Endothelial cell of umbilical vein (primary cell): Measurements from ENCODE around the gene INPP5E. TPM values are rescaled to one million over a fixed set of nuclear protein-coding genes. Genes with fewer than 3 reads are reported as not detected.

Experiments used
- BruUV-seq: library from RNA; stranded (reverse); fragments of 400-500 nt; replicated peaks from 2 replicates; lab custom pipeline; 2021; lab: Mats Ljungman, UMichigan
- CTCF ChIA-PET: fragments of 300-600, 350-600 bp; sonication (Branson Sonifier 250); formaldehyde crosslinking; loops from one replicate; lab custom pipeline; 2021; ENCODE audit warnings: antibody characterized with exemption, inconsistent platforms; lab: Charles Lee
- POLR2A ChIA-PET: fragments of 300-600, 350-600 bp; sonication (Branson Sonifier 250); formaldehyde crosslinking; loops from one replicate; lab custom pipeline; 2021; ENCODE audit warnings: antibody characterized with exemption, inconsistent platforms; lab: Charles Lee
- DNase-seq: peaks from one replicate; pipeline ENCODE4 v3.0.0-alpha.2; 2011; ENCODE audit warnings: low read depth, low spot score
- FAIRE-seq: peaks from 2 replicates; lab custom pipeline; 2011; peaks lifted over from hg19 to GRCh38; lab: Jason Lieb, UNC
- H2AFZ ChIP-seq: 2 replicates; pipeline ENCODE4 v1.6.0; 2012; ENCODE audit warnings: low read depth, low read length, control low read depth, inconsistent platforms
- H3K27ac ChIP-seq: 2 replicates; pipeline ENCODE4 v1.5.1; 2011; ENCODE audit warnings: low read depth, mild to moderate bottlenecking, control low read depth, low read length, moderate library complexity; ENCODE audit not compliant: insufficient read depth
- H3K27me3 ChIP-seq, 2 experiments: 2 replicates each; pipeline versions ENCODE4 v1.6.0 to v1.6.1; 2011; ENCODE audit warnings: low read length in 2 of 2, mixed read lengths in 1 of 2; ENCODE audit not compliant: control insufficient read depth in 2 of 2, insufficient read depth in 2 of 2
- H3K36me3 ChIP-seq, 2 experiments: 2 replicates in 1 of 2; 3 replicates in 1 of 2; pipeline ENCODE4 v1.5.1; 2011; ENCODE audit warnings: low read length in 2 of 2, mild to moderate bottlenecking in 1 of 2, moderate library complexity in 1 of 2; ENCODE audit not compliant: control insufficient read depth in 2 of 2, insufficient read depth in 2 of 2; ENCODE audit errors: extremely low read depth in 1 of 2
- H3K4me1 ChIP-seq: 3 replicates; pipeline ENCODE4 v1.5.1; 2011; ENCODE audit warnings: mild to moderate bottlenecking, low read length; ENCODE audit not compliant: control insufficient read depth, insufficient read depth; ENCODE audit errors: extremely low read depth
- H3K4me2 ChIP-seq: 2 replicates; pipeline ENCODE4 v1.6.1; 2011; ENCODE audit warnings: low read length, control low read depth, mixed read lengths; ENCODE audit not compliant: insufficient read depth
- H3K4me3 ChIP-seq, 3 experiments: fragments of 200-600 bp in 1 of 3; sonication (generic), shearing (Covaris generic) in 1 of 3; replicated peaks in 1 of 3; 2 replicates each; pipeline ENCODE4 v1.5.1; 2011 to 2016; ENCODE audit warnings: control low read depth in 3 of 3, low read length in 3 of 3, mild to moderate bottlenecking in 2 of 3, inconsistent platforms in 1 of 3, low read depth in 1 of 3, moderate library complexity in 1 of 3; ENCODE audit not compliant: insufficient read depth in 1 of 3
- H3K79me2 ChIP-seq: 2 replicates; pipeline ENCODE4 v1.6.0; 2012; ENCODE audit warnings: low read length, inconsistent platforms; ENCODE audit not compliant: control insufficient read depth, insufficient read depth
- H3K9ac ChIP-seq: replicated peaks from 2 replicates; pipeline ENCODE3; 2011; ENCODE audit warnings: low read length, control low read depth; ENCODE audit not compliant: insufficient read depth; ENCODE audit errors: extremely low read depth
- H3K9me1 ChIP-seq: replicated peaks from 3 replicates; pipeline ENCODE4 v1.6.0; 2011; ENCODE audit warnings: mild to moderate bottlenecking, low read length; ENCODE audit not compliant: control insufficient read depth, insufficient read depth; ENCODE audit errors: extremely low read depth
- H3K9me3 ChIP-seq: replicated peaks from 2 replicates; pipeline ENCODE4 v1.5.1; 2012; ENCODE audit warnings: low read length, inconsistent platforms; ENCODE audit not compliant: control insufficient read depth, insufficient read depth
- H4K20me1 ChIP-seq: replicated peaks from 2 replicates; pipeline ENCODE3; 2011; ENCODE audit warnings: mild to moderate bottlenecking, low read length; ENCODE audit not compliant: control insufficient read depth, insufficient read depth; ENCODE audit errors: extremely low read depth
- CTCF ChIP-seq, 2 donors: IDR thresholded peaks; 1 replicate in 1 of 2; 2 replicates in 1 of 2; pipeline ENCODE4 v1.5.1; 2011; ENCODE audit warnings: low read length in 2 of 2, mild to moderate bottlenecking in 2 of 2, moderate library complexity in 2 of 2, control low read depth in 1 of 2, inconsistent platforms in 1 of 2, low read depth in 1 of 2; ENCODE audit not compliant: insufficient read depth in 1 of 2; ENCODE audit errors: extremely low read depth in 1 of 2
- EZH2 ChIP-seq: IDR thresholded peaks from 2 replicates; pipeline ENCODE4 v1.6.1; 2012; ENCODE audit warnings: borderline replicate concordance, low read depth, mild to moderate bottlenecking, moderate library complexity, low read length, inconsistent platforms; ENCODE audit not compliant: severe bottlenecking
- FOS ChIP-seq: IDR thresholded peaks from 2 replicates; pipeline ENCODE4 v1.6.1; 2011; ENCODE audit warnings: mild to moderate bottlenecking, low read length, moderate library complexity, borderline replicate concordance; ENCODE audit not compliant: insufficient read depth
- GATA2 ChIP-seq: IDR thresholded peaks from 2 replicates; pipeline ENCODE4 v1.7.0; 2011; ENCODE audit warnings: low read depth, mild to moderate bottlenecking, moderate library complexity, mixed read lengths, low read length; ENCODE audit not compliant: insufficient read length, insufficient read depth
- JUN ChIP-seq: IDR thresholded peaks from 2 replicates; pipeline ENCODE4 v1.6.1; 2011; ENCODE audit warnings: borderline replicate concordance, low read depth; ENCODE audit not compliant: insufficient read length, insufficient read depth
- MYC ChIP-seq: IDR thresholded peaks from one replicate; pipeline ENCODE4 v1.6.1; 2011; ENCODE audit warnings: mild to moderate bottlenecking, low read depth, low read length
- POLR2A ChIP-seq: IDR thresholded peaks from 2 replicates; pipeline ENCODE4 v1.6.1; 2012; ENCODE audit warnings: low read depth, mild to moderate bottlenecking, control low read depth, low read length
- POLR2AphosphoS5 ChIP-seq: IDR thresholded peaks from 2 replicates; pipeline ENCODE4 v1.6.1; 2012; ENCODE audit warnings: low read depth, mild to moderate bottlenecking, control low read depth, low read length, moderate library complexity; ENCODE audit not compliant: insufficient read depth
- dilution Hi-C: fragments of 300-500 bp; cut with MboI; formaldehyde crosslinking; loops from one replicate; pipeline ENCODE4 v1.15.0; 2019; ENCODE audit warnings: low sequenced_read_pairs; ENCODE audit not compliant: extremely low pct_ligation_motif_present
- intact Hi-C: fragments of 100-400 bp; cut with micrococcal nuclease; formaldehyde crosslinking; loops from one replicate; pipeline ENCODE4 v1.10.0; 2022
- polyA plus RNA-seq, 4 experiments: library from polyadenylated mRNA; depleted of rRNA in 3 of 4; stranded (reverse) in 3 of 4; unstranded in 1 of 4; fragments of >200 nt; gene quantifications; 2 replicates each; pipeline versions ENCODE4 v1.2.1 to v1.2.3, GENCODE V29; 2011 to 2012; ENCODE audit warnings: missing spikeins in 1 of 4
- total RNA-seq: library from RNA; stranded (reverse); gene quantifications from 2 replicates; pipeline ENCODE4 v1.2.3, GENCODE V29; 2021
- TF ChIP-seq, protein P1 (sequence below): IDR thresholded peaks from 2 replicates; pipeline ENCODE4 v1.6.1; 2011; ENCODE audit not compliant: insufficient read depth, insufficient read length

The INPP5E gene
- total and polyA plus RNA-seq, 2 donors (not counting 3 experiments of a cell fraction or from before 2014, with no cell fraction given): 15.0 to 24.5 TPM

DNA sequence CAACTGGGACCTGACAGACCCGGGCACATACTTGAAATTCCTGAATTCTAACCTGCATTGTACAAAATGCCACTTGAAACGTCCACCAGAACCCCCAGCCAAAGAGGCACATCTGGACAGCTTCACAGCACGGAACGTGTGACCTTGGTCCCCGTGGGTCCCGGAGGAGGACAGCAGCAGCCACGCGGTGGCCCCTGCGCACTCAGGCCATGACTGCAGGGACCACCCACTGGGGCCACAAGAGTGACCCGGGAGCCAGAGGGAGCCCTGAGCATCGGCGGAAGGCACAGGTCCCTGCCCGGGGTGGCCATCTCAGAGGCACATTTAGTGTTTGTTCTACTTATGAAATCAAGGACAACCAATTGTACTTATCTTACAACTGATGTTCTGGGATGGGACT lies 37.6 kb downstream of the INPP5E start:
- H3K27me3 ChIP-seq: no peaks in the 10 kb centered on the region
- FAIRE-seq (no peak), DNase-seq (no peak)
- no peak overlapping the region for H2AFZ ChIP-seq
- intact Hi-C loops (no loop called here), dilution Hi-C loops (no loop called here)
- no peaks in the 10 kb centered on the region for H4K20me1 ChIP-seq
- no peaks in the 10 kb centered on the region for H3K9me1 ChIP-seq
- H3K36me3 ChIP-seq: peaks cover 0 to 27% of the 10 kb centered on the region in 2 experiments
- H3K9me3 ChIP-seq: no peaks in the 10 kb centered on the region
- no peak overlapping the region for H3K4me2 ChIP-seq
- no TSS peak for BruUV-seq
- H3K79me2 ChIP-seq: peaks cover 22% of the 10 kb centered on the region
- ChIA-PET CTCF (interaction anchor here (1.9 to 2.9 kb wide), 3 partner anchors 8 to 230 kb away, joined by 6 to 22 read pairs (median 12); partner anchors contain the start of genes ENTR1 and PMPCA), POLR2A (interaction anchor here (0.8 kb wide), 1 partner anchor 48 kb away, joined by 3 read pairs; no protein-coding TSS in a partner anchor)
- peaks cover 10% of the 10 kb centered on the region for H3K4me1 ChIP-seq
- TF ChIP-seq FOS: no peak
- no peak for TF ChIP-seq JUN
- TF ChIP-seq GATA2: no peak
- TF ChIP-seq, protein P1, sequence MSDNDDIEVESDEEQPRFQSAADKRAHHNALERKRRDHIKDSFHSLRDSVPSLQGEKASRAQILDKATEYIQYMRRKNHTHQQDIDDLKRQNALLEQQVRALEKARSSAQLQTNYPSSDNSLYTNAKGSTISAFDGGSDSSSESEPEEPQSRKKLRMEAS: no peak
- TF ChIP-seq POLR2A: no peak
- TF ChIP-seq MYC: no peak
- no peak overlapping the region for H3K9ac ChIP-seq
- H3K27ac ChIP-seq: no peak overlapping the region
- no peak overlapping the region for H3K4me3 ChIP-seq

DNA sequence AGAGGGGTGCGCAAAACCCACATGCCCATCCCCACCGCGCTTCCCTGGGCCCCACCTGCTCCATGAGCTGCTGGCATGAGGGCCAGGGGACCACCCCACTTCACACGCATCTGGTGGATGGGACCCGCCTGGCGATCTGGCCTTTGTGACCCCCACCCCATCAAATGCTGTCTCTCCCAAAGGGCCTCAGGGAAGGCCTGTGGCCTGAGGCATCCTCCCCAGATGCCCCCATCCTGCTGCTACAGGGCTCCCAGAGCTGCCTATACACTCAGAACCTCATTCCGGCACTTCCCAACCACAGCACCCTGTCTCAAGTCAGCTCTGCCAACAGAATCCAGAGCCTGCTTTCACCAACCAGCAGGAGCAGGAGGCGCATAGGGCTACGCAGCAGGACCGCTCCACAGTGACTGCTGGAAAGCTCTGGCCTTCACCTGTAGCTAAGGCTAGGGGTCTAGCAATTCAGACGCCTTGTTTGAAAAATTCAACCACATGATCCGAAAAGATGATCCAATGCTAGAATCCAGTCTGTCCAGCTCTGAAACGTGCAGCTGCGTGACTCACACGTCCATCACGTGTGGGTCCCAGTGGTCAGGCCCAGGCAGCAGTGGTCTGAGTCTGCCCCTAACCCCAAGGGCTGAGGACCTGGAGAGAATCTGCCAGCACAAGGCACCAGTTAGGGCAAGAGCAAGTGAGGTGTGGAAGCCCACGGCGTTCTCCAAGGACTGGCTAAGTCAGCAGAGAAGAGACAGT lies 38.3 kb downstream of the INPP5E start:
- Histone ChIP-seq H2AFZ (no peak overlapping the region), H3K36me3 (peaks cover 0 to 32% of the 10 kb centered on the region in 2 experiments), H3K27ac (no peak overlapping the region), H3K9ac (no peak overlapping the region), H3K9me3 (no peaks in the 10 kb centered on the region), H4K20me1 (no peaks in the 10 kb centered on the region), H3K9me1 (no peaks in the 10 kb centered on the region), H3K4me3 (no peak overlapping the region), H3K79me2 (peaks cover 22% of the 10 kb centered on the region), H3K4me1 (peaks cover 10% of the 10 kb centered on the region), H3K27me3 (no peaks in the 10 kb centered on the region), H3K4me2 (no peak overlapping the region)
- dilution Hi-C loops (no loop called here), intact Hi-C loops (no loop called here)
- POLR2A ChIA-PET: interaction anchor here (0.6 to 0.8 kb wide), 2 partner anchors 48 to 238 kb away, joined by 3 to 4 read pairs; no protein-coding TSS in a partner anchor
- no peak for TF ChIP-seq JUN
- no peak for TF ChIP-seq POLR2AphosphoS5
- TF ChIP-seq, protein P1: no peak
- no peak for TF ChIP-seq GATA2
- TF ChIP-seq MYC: no peak
- no peak for TF ChIP-seq FOS
- TF ChIP-seq CTCF (IDR thresholded peaks at IDR 0.05; ENCODE audit: extremely low read depth in 1 of 2, insufficient read depth in 1 of 2, low read depth in 1 of 2, low read length in 2 of 2): no peak
- no peak for TF ChIP-seq EZH2
- no peak for TF ChIP-seq POLR2A
- CTCF ChIA-PET: interaction anchor here (1.1 to 2.9 kb wide), 8 partner anchors 8 to 230 kb away, joined by 3 to 22 read pairs (median 6); partner anchors contain the start of genes DNLZ, ENTR1 and PMPCA
- no peak for DNase-seq
- BruUV-seq: no TSS peak
- no peak for FAIRE-seq
